Retina (tissue), 1 donor: ENCODE data around the gene SLC28A1.
"Not testable (repeated sequence)": the region's sequence is repeated elsewhere in the genome, so short reads cannot be mapped to it uniquely, and the experiment has no call there.

Source experiments
- DNase-seq: peaks from one replicate; pipeline ENCODE4 v3.0.0-alpha.2; 2016

SLC28A1 gene

GRCh38 chr15:84913360-84913723 lies 28.9 kb downstream of the SLC28A1 start:
- no peak for DNase-seq

- DNase-seq: no peak
These were observed 29.9 kb downstream of the SLC28A1 start for GRCh38 chr15:84914351-84914750.

- peak; percentile 61 for DNase-seq
These were observed 30.6 kb downstream of the SLC28A1 start for GRCh38 chr15:84914909-84915605.

- DNase-seq: no peak
These were observed 31.1 kb downstream of the SLC28A1 start for GRCh38 chr15:84915606-84915958.

- no peak for DNase-seq
These were observed 33.0 kb downstream of the SLC28A1 start for GRCh38 chr15:84917452-84917851.

GRCh38 chr15:84919106-84919667 lies 34.7 kb downstream of the SLC28A1 start:
- DNase-seq: no peak

- no peak for DNase-seq
These were observed 36.7 kb downstream of the SLC28A1 start for GRCh38 chr15:84921121-84921520.

GRCh38 chr15:84922530-84922929 lies 38.1 kb downstream of the SLC28A1 start:
- DNase-seq: no peak

GRCh38 chr15:84924077-84924731 lies 39.7 kb downstream of the SLC28A1 start:
- no peak for DNase-seq

GRCh38 chr15:84924821-84925569 lies 40.5 kb downstream of the SLC28A1 start:
- DNase-seq: not testable (repeated sequence)

- no peak for DNase-seq
These were observed 41.4 kb downstream of the SLC28A1 start for GRCh38 chr15:84925906-84926305.

GRCh38 chr15:84926491-84927230 lies 42.2 kb downstream of the SLC28A1 start:
- DNase-seq: no peak

- DNase-seq: no peak
These were observed 44.3 kb downstream of the SLC28A1 start for GRCh38 chr15:84928843-84929168.

- DNase-seq: no peak
These were observed 45.5 kb downstream of the SLC28A1 start for GRCh38 chr15:84929795-84930603.

- DNase-seq: no peak
These were observed 50.7 kb downstream of the SLC28A1 start for GRCh38 chr15:84934942-84935729.

GRCh38 chr15:84937144-84937543 lies 52.7 kb downstream of the SLC28A1 start:
- DNase-seq: no peak

GRCh38 chr15:84938726-84939125 lies 54.3 kb downstream of the SLC28A1 start:
- DNase-seq: no peak

GRCh38 chr15:84940399-84940798 lies 55.9 kb downstream of the SLC28A1 start:
- no peak for DNase-seq

GRCh38 chr15:84942456-84942855 lies 58.0 kb downstream of the SLC28A1 start:
- DNase-seq: no peak

GRCh38 chr15:84944311-84944710 lies 59.8 kb downstream of the SLC28A1 start:
- DNase-seq: no peak

GRCh38 chr15:84944861-84945260 lies 60.4 kb downstream of the SLC28A1 start:
- no peak for DNase-seq
